HG03060 (cell line): ENCODE measurements around the gene DOCK9.

Experiments used
- ATAC-seq: cut with Tn5 transposase; IDR thresholded peaks from one replicate; pipeline ENCODE4 v1.9.1; 2021; ENCODE audit warnings: low read depth, moderate number of reproducible peaks; ENCODE audit not compliant: unreplicated experiment

The DOCK9 gene

DNA sequence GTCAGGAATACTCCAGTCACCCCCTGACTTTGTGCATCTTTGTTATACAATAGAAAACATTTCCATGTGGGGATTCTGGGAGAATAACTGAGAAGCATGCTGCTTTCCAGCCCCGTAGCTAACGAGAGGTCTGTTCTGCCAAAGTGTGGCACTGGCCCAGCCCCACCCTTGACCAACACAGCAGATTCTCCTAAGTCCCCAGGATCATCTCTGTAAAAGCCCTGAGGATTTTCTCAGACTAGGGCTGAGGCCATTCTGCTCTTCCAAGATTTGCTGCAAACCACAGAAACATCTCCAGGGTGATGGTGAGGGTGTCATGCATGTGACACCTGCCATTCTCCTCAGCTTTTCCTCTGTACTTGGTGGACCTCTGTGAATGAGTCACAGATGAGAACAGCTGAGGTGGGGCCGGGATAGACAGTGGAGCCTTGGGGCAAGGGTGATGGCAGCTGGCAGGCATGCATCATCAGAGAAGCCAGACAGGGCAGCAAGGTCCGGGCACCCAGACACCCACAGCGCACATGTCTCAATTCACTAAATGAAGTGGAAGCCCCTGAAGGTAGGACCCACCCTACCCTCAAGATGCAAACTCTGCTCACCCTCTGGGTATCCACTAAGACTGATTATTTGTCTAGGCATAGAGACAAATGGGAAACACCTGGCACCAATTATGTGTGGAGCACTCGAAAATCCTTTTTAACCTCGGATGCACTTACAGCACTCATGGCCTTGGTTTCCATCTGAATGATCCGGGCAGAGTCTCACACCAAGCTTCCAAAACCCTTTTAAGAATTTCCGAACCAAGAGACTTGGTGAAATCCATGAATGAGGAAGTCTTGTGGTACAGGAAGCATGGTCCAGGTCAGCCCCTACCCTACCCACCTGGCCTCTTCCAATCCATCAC lies 20.1 kb upstream of the DOCK9 start:
- ATAC-seq: no peak

DNA sequence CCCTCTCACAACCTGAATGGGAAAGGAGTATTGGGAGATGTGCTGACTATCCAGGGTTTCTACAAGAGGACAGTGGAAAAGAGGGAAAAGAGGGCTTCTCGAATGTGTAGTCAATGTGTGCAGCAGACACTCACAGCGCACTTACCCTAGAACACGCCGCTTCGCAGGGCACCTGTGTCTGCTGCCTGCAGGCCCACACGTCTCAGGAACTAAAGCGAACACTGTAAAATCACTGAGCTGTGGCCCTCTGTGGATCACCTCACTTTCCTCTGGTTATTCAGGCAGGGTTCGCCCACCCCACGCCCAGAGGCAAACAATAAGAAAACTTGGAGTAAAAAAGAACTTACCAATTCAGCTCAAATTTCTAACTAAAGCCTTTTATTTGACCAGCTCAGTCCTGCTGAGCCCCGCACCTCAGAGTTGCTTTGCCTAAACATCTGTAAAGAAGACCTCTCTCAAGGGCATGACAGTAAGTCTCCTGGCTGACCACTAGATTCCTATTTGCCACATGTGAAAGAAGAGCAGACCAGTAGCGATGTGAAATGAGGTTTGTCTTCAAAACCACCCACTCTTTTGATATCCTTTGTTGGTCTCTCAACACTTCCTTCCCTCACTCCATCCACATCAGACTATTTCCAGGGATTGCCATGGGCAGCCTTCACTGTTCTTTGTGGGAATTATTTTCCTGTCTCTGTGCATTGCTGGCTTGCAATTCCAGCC lies 19.3 kb upstream of the DOCK9 start:
- ATAC-seq: no peak

DNA sequence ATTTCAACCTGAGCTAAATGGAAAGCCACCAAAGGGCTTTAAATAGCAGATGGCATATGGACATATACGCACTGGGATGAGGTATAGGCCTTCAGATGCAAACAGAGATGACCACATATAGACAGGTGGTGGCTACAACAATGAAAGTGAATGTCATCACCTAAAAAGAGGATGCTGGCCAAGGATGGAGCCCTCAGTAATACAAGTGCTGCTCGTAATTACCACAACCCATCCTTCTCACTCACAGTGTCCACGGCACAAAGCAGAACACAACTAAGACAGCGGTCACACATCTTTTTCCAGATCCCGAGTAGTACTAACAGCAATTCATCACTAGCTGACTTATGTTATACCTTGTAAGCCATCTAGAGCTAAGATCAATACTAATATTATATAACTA lies 18.2 kb upstream of the DOCK9 start:
- no peak for ATAC-seq

DNA sequence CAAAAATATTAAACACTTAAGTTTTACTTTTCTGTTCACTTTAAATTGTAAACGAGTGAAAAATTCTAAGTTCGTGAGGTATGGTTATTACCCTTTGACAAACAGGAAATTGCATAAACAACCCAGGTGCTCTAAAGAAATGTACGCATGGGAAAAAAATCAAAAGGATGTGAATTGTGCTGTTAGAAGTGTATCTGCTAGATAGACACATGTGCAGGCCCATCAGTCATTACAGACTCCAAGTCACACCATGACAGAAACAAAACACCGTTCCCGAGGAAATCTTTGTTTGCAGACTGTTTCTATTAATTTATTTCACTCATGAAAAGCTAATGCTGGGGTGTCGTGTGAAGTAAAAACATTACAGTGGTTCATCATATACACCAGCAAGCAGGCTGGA lies 17.0 kb upstream of the DOCK9 start:
- ATAC-seq: no peak

DNA sequence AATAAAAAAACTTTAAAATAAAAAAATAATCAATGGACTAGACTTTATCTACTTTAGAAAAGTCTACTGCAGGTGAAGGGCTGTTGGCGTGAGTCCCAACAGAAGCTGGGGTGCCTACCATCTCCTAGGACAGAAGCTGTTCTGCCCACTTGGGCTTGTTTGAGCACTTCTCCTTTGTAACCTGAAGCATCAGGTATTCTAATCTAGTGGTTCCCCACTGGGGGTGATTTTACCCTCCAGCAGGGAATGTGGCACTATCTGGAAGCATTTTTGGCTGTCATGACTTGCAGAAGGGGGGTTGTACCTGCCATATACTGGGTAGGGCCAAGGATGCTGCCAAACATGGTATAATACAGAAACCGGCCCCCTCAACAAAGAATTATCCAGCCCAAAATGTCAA lies 16.2 kb upstream of the DOCK9 start:
- no peak for ATAC-seq

DNA sequence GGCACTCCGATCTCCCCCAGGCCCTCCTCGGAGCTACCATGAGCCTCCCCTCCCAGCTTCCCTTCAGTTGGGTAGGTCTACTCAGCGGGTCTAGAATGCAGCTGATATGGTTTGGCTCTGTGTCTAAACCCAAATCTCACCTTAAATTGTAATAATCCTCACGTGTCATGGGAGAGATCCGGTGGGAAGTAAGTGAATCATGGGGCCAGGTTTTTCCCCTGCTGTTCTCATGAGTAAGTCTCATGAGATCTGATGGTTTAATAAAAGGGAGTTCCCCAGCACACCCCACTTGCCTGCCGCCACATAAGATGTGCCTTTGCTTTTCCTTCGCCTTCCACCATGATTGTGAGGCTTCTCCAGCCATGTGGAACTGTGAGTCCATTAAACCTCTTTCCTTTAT lies 14.5 kb upstream of the DOCK9 start:
- ATAC-seq: no peak

DNA sequence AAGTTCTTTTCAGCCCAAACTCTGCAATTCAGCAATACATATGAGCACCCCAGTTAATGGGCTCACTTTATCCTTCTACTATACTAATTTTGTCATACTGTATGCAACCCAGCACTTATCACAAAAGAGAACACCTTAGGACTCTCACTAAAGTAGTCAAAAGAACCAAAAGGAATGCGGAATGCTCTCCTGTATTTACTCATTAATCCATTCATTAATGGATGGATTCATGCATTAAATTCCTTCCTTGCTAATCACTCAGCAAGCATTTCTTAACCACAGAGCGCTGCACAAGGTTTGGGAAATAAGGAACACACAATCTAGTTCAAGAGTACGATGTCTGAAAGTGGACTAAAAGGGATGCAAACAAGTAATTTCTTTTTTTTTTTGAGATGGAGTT lies 12.8 kb upstream of the DOCK9 start:
- no peak for ATAC-seq

DNA sequence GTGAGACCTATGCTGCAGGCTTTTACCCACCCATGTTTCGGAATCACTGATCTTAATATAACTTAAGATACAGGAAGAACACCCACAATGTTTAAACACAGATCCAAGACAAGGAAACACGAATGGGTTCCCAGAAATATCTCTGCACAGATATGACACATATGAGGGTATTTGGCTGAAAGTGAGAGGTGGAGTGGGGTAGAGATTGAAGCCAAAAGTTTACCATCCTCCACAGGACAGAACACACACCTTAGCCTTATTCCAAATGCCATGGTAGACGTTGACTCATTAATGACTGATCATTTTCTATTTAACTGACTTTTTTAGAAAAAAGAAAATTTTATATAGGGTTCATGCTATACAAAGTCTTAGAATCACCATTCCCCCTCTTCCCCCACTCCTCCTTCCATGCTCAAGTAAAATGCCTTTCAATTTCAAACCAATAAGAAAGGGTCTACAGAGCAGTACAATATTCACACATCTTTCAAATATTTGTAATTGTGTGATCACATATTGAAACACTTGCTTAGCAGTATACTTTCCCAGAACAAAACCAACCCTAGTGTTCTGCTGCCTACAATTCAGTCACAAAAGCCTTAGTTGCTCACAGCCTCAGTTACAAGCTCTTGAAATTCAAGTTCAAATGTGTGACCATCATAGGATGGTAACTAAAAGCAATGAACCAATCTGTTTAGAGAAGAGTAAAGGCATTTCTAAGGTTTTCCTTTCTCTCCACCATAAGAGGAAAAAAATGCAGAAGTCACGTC lies 11.8 kb upstream of the DOCK9 start:
- no peak for ATAC-seq

DNA sequence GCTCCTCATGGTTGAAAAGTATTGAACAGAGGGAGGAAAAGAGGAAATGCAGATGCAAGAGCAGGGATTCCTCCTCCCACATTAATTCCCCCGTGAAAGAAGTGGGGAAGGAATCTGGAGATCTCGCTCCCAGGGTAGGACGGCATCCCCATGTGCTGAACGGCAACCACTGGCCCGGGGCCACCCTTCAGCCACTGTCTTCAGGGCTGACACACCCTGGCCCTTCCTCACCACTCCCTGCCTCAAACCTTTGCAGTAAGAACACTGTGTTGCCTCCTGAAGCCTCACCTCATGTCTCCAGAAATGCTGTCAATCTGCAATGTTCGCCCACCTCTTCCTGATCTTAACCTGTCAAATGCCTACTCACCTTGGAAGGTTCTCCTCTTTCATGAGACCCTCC lies 10.9 kb upstream of the DOCK9 start:
- no peak for ATAC-seq

DNA sequence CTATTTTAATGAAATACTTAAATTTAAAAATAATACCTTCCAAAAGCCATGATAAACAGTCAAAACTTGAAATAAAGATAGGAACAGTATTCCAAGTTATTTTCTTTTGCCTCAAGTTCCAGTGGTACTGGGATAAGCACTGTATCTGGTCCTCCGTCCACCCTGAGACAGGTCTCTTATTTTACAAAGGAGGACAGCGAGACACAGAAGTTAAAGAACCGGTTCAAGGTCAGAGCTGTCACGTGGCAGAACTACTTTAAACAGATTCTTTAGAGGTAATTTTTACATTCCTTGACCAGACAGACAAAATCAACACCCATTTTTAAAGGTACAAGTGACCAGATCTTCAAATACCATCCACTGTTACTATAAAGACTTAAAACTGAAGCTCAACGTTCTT lies 10.4 kb upstream of the DOCK9 start:
- no peak for ATAC-seq

DNA sequence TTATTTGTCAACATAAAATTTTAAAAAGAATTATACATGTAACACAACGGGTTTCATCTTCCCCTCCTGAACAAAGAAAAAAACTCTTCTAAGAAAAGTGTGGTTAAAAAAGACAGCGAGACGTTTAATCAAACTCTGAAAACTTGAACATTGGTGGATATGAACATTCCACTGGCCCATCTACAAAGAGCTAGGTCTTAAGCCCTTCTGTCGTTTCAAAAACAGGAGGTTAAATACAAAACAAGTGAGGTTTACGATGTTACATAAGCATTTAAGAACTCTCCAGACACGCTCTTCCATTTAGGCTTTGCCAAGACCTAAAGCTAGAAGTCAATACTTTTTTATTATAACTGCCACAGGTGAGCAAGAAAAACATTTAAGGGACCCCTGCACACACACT lies 9.4 kb upstream of the DOCK9 start:
- no peak for ATAC-seq

DNA sequence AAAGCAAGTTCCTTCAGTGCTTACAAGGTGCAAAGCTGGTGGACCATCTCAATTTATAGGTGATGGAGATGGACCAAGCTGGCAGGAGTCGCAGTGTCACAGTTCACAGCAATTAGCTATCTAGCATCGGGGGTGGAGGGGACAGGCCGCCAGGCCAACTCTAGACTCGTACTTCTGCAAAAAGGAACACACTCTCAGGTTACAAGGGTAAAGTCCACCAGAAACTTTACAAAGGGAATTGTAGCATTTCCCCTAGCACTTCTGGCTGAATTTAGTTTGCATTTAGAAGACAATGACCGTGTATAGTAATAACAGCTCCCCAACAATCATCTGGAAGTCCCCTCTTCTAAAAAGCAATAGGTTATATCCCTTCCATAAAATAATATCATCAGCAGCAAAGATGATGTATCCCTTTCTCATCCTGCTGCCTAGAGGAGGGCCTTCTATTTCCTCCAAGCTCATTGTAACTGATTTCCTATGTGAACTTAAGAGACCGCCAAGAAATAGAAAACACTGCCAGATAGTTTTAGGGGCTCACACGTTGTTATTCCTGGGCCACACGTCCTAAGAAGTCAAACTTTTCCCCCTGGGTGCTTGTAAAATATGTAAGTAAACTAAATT lies 8.5 kb upstream of the DOCK9 start:
- ATAC-seq: no peak

DNA sequence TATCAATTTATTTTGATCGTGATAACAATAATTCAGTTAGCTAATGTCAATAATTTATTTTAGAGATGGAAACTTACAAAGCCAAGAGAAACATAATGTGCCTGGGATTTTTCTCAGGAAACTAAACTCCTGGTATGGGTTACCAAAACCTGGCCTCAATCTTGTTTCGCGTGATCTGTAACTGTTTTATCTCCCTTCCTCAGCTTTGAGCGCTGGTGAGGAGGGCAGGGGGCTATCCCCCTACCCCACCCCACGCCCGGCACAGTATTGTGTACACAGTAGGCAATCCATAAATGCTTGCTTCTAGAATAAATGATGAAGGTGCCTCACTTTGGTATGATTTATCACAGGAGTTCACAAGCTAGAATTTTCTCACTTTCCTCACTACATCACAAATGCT lies 7.7 kb upstream of the DOCK9 start:
- no peak for ATAC-seq

DNA sequence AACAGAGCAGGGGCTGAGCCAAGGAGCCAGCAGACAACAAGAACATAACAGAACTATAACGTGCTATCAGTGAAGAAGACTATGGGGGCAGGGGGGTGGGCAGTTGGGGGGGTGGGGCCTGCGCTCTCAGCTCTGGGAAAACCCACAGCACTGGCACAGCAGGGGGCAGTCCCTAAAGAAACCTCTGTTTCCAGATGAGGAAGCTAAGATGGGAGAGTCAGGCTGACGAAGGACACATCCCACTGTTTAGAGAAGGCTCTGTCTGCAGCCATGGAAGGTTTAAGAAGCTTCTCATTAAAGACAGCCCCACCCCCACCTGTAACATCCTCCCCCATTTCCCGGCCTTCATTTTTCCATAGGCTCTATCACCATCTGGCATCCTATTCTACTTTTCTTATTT lies 7.1 kb upstream of the DOCK9 start:
- ATAC-seq: no peak

DNA sequence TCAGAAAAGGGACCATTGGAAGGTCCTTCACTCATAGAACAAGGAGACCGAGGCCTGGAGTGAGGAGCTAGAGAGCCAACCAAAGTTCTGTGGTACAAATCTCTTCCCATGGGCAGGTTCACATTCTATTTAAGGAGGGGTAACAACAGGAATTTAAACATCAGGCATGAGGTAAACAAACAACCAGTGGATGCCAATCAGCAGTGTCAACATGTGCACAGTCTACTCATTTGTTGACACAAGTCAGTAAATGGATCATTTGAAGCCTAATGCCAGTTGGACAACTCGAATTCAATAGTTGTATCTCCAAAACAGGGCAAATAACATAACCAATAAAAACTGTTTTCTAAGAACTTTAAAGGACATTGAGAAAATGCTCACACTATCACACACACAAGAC lies 6.3 kb upstream of the DOCK9 start:
- ATAC-seq: no peak

DNA sequence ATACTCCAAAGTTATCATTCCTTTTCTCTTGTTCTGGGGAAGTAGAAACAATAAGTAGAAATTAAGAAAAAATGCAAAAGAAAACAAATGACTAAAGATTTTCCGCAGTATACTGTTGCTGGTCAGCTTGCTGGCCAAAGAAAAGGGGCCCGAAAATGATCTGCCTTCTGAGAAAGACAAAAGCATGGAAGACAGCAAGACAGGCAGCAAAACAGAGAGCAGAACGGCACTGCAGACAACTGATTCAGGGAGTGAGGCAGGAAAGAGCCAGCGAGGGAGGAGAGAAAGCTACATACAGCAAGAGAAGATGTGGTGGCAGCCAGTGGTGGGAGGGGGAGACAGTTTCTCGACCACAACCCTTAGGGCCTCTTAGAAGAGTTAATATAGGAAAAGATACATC lies 5.3 kb upstream of the DOCK9 start:
- no peak for ATAC-seq

DNA sequence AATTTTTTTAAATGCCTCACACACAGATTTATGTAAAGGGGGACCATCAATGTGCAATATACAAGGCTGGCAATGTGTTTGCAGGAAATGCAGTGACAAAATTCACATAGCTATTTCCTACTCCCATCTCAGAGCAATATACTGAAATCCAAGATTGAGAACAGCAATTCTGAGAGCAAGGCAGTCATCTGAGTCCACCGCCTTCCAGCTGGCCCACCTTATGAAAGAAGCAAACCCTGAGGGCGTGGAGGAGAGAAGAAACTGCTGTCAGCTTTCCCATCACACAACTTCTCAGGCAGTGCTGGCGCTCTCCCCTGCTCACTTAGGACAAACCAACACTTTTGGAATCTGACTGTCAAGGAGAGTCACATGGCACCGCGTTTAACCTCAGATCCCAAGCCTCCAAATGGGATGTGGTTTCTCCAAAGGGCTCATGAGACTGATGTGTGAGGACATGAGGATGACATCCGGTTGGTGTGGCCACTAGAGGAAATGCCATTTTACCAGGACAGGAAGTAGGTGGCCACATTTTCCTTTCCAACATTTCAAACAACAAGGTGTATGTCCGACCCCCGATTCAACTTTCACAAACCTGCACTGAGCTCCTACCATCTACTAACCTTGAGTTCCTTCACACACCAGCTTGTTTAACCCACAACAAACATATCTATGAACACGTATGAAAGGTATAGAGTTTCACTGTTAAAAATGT lies 3.7 kb upstream of the DOCK9 start:
- ATAC-seq: no peak

DNA sequence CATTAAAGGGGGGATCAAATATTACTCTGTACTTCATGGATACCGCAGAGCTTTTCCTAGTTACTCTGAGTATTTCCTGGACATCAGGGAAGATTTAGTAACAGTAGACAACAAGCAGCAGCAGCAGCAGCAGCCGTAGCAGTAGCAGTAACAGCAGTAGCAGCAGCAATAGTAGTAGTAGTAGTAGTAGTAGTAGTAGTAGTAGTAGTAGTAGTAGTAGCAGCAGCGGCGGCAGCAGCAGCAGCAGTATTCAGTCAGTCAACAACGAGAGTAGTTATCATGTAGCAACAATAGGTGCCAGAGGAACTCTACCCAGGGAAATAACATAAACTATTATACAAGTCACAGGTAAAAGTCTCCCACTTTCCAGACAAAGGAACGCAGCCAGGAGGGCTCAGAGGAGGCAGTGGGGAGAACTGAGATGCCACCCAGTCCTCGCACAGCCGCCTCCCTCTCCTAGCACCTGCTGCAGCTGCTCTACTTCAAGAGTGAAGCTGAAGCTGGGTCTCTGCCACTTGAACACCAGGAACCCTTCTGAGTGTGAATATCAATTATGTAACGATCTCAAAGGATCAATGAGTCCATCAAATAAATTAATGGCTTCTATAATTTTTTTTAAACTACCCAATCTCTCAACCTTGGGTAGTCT lies 1.3 kb upstream of the DOCK9 start:
- no peak for ATAC-seq

DNA sequence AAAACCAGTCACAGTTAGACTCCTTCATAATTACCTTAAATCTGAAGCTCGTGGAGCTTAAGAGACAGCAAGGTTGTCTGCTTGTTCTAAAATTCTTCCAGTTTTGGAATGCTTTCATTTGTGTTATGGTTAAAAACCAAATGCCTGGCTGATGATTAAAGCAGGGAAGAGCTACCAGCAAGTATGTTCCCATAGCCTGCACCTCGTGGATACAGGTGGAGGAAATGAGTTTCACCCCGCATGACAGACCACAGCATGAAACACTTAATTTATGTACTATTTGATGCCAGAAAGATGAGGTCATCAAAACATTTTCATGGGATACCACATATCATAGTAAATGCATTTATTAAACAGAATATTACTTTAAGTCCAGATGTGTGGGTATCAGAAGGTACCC lies 416 bp upstream of the DOCK9 start:
- no peak for ATAC-seq

DNA sequence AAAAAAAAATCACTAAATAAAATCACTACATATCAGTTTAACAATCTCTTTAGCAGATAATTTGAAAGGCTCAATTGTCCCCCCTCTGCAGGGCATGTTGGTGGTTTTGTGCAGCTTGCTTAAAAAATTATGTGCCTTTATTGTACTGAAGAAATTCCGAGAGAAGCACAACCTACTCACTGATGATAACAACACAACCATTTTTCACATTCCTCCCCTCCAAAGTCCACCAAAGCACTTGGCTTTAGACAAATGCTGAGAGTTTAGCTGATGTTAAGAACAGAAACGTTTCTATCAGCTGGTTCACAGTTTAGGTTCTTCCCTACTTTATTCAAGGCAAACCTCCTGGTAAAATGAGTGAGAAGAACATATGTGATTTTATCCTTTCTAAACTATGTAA lies 923 bp downstream of the DOCK9 start:
- no peak for ATAC-seq
